Measurements from ENCODE around the gene CRY1.

CRY1 gene

DNA sequence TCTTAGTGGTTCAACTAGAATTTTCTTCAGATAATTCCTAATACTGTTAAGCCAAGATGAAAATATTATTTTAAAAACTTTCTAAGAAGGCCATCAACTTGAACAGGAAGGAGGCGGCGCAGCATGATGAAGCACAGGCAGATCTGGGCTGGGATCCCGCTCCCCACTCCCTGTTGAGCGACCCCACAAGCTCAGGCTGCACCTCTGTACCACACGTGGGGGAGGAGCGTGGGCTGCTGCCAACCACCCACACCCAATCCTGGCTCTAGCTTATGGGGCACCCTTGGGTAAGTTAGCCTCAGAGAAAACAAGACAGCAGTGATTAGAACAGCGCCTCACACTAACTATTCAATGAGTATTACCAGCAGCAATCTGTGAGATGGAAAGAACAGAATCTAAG, 112.4 kb downstream of the CRY1 start:
- no peak overlapping the region for H3K4me3 ChIP-seq (ENCODE audit: low read depth, low read length)
- DNase-seq (ENCODE audit: low read depth), result no peak
- TF ChIP-seq, protein P1, sequence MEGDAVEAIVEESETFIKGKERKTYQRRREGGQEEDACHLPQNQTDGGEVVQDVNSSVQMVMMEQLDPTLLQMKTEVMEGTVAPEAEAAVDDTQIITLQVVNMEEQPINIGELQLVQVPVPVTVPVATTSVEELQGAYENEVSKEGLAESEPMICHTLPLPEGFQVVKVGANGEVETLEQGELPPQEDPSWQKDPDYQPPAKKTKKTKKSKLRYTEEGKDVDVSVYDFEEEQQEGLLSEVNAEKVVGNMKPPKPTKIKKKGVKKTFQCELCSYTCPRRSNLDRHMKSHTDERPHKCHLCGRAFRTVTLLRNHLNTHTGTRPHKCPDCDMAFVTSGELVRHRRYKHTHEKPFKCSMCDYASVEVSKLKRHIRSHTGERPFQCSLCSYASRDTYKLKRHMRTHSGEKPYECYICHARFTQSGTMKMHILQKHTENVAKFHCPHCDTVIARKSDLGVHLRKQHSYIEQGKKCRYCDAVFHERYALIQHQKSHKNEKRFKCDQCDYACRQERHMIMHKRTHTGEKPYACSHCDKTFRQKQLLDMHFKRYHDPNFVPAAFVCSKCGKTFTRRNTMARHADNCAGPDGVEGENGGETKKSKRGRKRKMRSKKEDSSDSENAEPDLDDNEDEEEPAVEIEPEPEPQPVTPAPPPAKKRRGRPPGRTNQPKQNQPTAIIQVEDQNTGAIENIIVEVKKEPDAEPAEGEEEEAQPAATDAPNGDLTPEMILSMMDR (IDR thresholded peaks at IDR 0.05; ENCODE audit: low read depth, low read length, missing control alignments), result no peak
- in situ Hi-C loops (cut with HindIII; ENCODE audit: low sequenced_read_pairs), result no loop called here

- no peak overlapping the region for H3K4me3 ChIP-seq (ENCODE audit: low read depth, low read length)
- in situ Hi-C loops (cut with HindIII; ENCODE audit: low sequenced_read_pairs), result no loop called here
- TF ChIP-seq, protein P1 (IDR thresholded peaks at IDR 0.05; ENCODE audit: low read depth, low read length, missing control alignments), result no peak
- no peak for DNase-seq (ENCODE audit: low read depth)
Observed at GRCh38 chr12:106978035-106978800, 115.1 kb downstream of the CRY1 start.

- in situ Hi-C loops (cut with HindIII; ENCODE audit: low sequenced_read_pairs), result no loop called here
- TF ChIP-seq, protein P1 (IDR thresholded peaks at IDR 0.05; ENCODE audit: low read depth, low read length, missing control alignments), result no peak
- no peak for DNase-seq (ENCODE audit: low read depth)
- no peak overlapping the region for H3K4me3 ChIP-seq (ENCODE audit: low read depth, low read length)
Observed at GRCh38 chr12:106976668-106977067, 116.7 kb downstream of the CRY1 start.

DNA sequence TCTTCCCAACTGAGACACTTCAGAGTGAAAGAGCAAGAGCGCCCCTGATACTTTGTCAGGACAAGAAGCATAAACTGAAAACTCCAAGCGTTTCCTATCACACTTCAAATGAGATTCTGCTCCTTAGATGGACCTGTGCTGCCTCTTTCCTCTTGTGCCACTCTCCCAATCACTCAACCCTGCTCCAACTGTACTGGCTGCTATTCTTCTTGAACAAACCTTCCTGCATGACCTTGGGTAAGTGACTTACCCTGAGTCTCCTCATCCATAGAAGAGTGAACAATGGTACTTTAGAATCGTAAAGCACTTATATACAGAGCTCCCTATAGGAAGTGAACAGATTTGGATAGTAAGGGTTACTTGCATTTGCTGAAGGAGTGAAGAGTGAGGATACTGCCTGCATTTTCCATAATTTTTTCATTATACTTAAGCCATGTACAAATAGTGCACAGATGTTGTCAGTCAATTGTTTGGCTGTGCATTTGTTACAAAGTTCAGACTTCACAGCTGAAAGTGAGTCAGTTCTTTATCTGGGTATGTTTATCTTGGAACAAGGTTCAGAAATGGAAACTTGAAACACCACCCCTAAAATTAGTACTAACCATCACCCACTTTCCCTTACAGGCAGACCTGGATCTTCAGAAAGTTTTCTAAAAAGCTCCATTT, 117.2 kb downstream of the CRY1 start:
- DNase-seq (ENCODE audit: low read depth), result no peak
- in situ Hi-C loops (cut with HindIII; ENCODE audit: low sequenced_read_pairs), result no loop called here
- H3K4me3 ChIP-seq (ENCODE audit: low read depth, low read length), result no peak overlapping the region
- TF ChIP-seq, protein P1 (IDR thresholded peaks at IDR 0.05; ENCODE audit: low read depth, low read length, missing control alignments), result no peak

DNA sequence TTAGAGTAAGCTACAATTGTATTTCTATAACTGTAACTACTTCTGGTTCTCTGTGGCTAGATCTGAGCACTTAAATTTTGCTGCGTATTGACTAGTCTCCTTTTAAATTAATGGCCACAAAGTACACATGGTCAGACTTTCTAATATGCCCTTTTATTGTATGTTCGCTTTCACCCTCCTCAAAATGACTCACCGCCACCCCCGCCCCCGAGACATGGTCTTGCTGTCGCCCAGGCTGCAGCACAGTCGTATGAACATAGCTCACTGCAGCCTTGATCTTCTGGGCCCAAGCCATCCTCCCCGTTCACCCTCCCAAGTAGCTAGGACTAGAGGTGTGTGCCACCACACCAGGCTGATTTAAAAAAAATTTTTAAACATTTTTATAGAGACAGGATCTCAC, 118.3 kb downstream of the CRY1 start:
- no peak overlapping the region for H3K4me3 ChIP-seq (ENCODE audit: low read depth, low read length)
- in situ Hi-C loops (cut with HindIII; ENCODE audit: low sequenced_read_pairs), result no loop called here
- no peak for DNase-seq (ENCODE audit: low read depth)
- TF ChIP-seq, protein P1 (IDR thresholded peaks at IDR 0.05; ENCODE audit: low read depth, low read length, missing control alignments), result no peak

DNA sequence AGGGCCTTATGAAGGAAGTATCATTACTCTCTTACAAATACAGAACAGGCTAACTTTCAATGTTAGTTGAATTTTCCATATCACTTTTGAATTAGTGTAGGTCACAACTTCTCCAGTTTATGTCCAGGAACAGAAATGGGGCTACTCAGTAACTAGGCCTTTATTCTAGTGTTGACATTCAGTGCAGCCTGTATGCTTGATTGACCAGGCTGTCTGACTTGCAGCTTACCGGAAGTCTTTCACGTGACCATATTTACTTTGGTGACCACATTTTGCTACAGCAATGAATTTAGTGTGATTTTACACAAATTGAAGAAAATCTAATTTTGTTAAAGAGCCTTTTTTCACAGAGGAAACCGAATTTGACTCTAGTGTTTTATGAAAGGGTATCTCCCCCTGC, 118.8 kb downstream of the CRY1 start:
- DNase-seq (ENCODE audit: low read depth), result no peak
- H3K4me3 ChIP-seq (ENCODE audit: low read depth, low read length), result no peak overlapping the region
- TF ChIP-seq, protein P1 (IDR thresholded peaks at IDR 0.05; ENCODE audit: low read depth, low read length, missing control alignments), result no peak
- in situ Hi-C loops (cut with HindIII; ENCODE audit: low sequenced_read_pairs), result no loop called here

All from astrocyte of the cerebellum (primary cell).